ENCODE data around the gene FOS.

DNA sequence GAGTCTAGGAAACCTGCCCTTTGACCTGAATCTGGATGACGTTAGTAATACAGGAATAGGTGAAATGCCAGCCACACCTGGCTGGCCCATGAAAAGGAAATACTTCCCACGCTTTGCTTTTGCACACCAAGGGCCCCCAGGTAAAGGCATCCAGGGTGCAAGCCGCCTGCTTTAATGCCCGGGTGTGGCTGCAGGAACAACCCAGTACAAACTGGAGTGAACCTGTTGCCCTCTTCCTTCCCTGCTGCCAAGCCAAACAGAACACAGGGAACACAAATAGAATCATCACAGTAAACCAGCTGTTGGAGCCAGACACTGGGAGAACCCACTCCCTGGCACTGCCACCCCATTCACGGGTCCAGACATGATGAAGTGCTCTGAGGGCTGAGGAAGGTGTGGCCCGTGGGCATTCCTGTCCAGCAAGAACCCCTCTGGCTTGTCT, 24.2 kb upstream of the FOS start:
- TF ChIP-seq, protein P1, sequence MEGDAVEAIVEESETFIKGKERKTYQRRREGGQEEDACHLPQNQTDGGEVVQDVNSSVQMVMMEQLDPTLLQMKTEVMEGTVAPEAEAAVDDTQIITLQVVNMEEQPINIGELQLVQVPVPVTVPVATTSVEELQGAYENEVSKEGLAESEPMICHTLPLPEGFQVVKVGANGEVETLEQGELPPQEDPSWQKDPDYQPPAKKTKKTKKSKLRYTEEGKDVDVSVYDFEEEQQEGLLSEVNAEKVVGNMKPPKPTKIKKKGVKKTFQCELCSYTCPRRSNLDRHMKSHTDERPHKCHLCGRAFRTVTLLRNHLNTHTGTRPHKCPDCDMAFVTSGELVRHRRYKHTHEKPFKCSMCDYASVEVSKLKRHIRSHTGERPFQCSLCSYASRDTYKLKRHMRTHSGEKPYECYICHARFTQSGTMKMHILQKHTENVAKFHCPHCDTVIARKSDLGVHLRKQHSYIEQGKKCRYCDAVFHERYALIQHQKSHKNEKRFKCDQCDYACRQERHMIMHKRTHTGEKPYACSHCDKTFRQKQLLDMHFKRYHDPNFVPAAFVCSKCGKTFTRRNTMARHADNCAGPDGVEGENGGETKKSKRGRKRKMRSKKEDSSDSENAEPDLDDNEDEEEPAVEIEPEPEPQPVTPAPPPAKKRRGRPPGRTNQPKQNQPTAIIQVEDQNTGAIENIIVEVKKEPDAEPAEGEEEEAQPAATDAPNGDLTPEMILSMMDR (IDR thresholded peaks at IDR 0.05): no peak
- no peak for TF ChIP-seq EZH2 (IDR thresholded peaks at IDR 0.05; ENCODE audit: borderline replicate concordance, insufficient read depth, low read depth, low read length, poor library complexity, severe bottlenecking)
